CD4-positive, alpha-beta T cell treated with Interleukin-17A for 1 hour (primary cell): ENCODE data around the gene VAC14.

Experiments used
- DNase-seq: peaks from one replicate; pipeline ENCODE4 v3.0.0-alpha.2; 2020

The VAC14 gene

DNA sequence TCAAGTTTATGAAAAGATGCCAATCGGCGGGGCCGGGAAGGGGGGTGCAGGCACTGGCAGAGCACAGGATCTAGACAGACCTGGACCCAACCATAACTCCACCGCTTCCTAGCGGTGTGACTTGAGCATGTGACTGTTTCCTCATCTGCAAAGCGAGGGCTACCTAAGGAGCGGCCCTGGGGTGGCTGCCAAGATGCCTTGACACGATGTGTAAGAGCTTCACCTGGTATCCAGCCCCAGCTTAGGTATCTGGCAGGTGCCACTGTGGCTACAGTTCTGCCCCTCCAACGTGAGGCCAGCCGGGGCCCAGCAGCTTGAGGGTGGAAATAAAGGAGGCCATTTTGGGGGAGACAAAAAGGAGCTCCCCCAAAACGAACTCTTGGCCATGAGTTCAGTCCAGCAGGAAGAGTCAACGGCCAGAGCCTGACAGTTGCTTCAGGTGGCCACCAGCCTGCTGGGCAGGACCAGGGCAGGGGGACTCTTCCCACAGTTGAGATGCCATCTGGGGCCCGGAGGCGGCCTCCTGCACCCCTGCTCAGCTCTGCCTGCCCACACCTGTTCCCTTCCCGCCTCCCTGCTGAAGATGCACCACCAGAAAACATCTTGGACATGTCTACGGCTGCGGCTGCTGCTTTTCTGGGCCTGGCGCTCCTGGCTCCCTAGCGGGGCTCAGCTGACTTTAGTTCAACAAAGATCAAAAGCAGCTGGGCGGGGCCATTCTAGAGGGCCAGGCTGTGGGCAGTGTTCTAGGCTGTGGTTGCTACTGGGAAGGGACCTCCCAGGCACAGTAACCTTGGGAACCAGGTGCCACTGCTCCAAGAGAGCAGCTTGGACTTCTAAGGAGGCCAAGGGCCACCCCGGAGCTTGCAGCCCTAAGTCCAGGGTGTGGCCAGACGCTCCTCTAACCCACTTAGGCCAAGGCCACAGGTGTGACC, 111.7 kb downstream of the VAC14 start:
- no peak for DNase-seq

GRCh38 chr16:70688246-70688742, 112.7 kb downstream of the VAC14 start:
- no peak for DNase-seq

- DNase-seq = no peak
Observed at GRCh38 chr16:70687671-70688245, 113.2 kb downstream of the VAC14 start.

- no peak for DNase-seq
Observed at GRCh38 chr16:70687102-70687511, 113.9 kb downstream of the VAC14 start.

GRCh38 chr16:70686376-70687101, 114.4 kb downstream of the VAC14 start:
- no peak for DNase-seq

- DNase-seq = no peak
Observed at GRCh38 chr16:70685938-70686375, 115.0 kb downstream of the VAC14 start, which contains the start of gene MTSS2. Gene MTSS2, minus strand, starts transcription at chr16:70686053. Its CDS starts 262 bp downstream, at chr16:70685791.

- no peak for DNase-seq
Observed at GRCh38 chr16:70685061-70685937, 115.7 kb downstream of the VAC14 start.

GRCh38 chr16:70684146-70685060, 116.6 kb downstream of the VAC14 start:
- DNase-seq = no peak

GRCh38 chr16:70683146-70683944, 117.6 kb downstream of the VAC14 start:
- no peak for DNase-seq

DNA sequence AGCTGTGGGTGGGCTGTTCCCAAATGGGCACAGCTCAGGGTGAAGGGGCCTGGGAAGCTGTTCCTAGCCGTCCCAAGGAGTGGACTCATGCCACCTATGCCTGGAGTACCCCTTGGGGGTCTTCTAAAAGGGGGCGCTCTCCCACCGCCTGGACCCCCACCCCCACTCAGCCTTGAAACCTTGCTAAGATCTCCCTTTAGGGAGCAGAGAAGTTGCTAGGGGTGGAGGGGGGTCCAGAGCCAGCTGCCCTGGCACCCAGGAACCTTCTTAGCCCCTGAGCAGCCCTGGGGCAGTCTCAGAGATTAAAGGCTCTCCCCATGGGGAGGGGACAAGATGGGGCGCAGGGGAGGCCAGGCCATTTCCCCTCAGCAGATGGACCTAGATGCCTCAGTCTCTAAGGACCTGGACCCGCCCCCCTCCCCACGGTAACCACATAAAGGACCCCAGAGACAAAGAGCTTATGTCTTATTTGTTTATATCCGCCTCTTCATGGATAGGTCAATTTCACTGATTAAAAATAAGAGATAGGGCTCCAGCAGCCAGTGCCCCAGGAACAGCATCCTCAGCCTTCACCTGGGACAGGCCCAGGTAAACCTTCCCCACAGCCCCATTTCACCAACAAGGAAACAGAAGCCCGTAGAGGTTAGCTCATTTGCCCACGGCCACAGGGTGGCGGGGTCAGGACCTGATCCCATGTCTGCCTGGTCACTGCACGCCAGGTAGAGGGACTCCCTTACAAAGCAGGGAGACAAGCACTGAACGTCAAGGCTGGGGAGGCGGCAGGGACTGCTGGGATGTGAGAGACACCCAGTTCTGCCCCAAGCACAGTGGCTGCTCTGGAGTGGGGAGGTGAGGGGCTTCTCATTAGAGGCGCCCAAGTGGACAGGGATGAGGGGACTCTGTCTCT, 118.5 kb downstream of the VAC14 start:
- DNase-seq = no peak

GRCh38 chr16:70681382-70682238, 119.3 kb downstream of the VAC14 start:
- DNase-seq = no peak

- no peak for DNase-seq
Observed at GRCh38 chr16:70680495-70681381, 120.2 kb downstream of the VAC14 start.

- no peak for DNase-seq
Observed at GRCh38 chr16:70679671-70680494, 121.1 kb downstream of the VAC14 start.

DNA sequence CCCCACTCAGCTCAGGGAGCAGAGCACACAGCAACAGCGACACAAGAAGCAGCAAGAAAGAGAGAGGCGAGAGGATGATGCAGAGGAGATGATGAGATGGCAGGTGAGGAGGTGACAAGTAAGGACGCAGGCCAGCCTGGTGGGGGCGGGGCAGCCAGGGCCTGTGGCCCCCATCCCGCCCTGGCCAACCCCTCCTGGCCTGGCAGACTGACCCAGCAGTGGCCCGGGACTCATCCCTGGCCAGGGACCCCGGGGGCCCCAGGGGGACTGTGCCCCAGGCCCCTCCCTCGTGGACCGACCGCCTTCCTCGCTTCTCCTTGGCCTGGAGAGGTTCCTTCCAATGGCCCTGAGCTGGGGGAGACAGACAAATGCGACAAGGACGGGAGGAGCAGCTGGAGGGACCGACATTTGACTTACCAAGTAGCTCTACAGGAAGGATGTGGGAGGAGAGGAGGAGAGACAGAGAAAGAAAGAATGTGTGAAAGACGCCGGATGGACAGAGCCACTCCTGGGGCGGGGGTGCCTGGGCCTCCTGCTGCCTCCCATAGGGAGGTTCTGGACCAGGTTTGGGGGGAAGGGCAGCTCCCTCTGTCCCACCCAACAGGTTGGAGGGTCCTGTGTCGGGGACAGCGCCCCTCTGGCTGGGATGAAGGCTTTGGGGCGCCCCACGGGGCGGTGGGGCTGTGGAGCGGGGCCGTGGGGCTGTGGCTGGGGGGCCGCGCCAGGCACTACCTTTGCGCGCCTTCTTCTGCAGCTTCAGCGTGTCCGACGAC, 121.9 kb downstream of the VAC14 start:
- no peak for DNase-seq
